Pancreas (tissue), 10 donors: ENCODE results near the gene KLK15. TPM values are rescaled to one million over a fixed set of nuclear protein-coding genes. Genes with fewer than 3 reads are reported as not detected.

ENCODE experiments used
- ATAC-seq, 4 donors: fragments of 200-7000 bp; cut with Tn5 transposase; one replicate each; pipeline versions ENCODE4 v1.8.0 to v1.9.1; 2020; ENCODE audit warnings: mild to moderate bottlenecking in 4 of 4, moderate library complexity in 4 of 4
- DNase-seq, 6 donors: peaks; one replicate each; pipeline ENCODE4 v3.0.0-alpha.2; 2020
- FAIRE-seq: peaks from 2 replicates; lab custom pipeline; 2012; peaks lifted over from hg19 to GRCh38; lab: Jason Lieb, UNC
- H3K27ac ChIP-seq, 4 donors: fragments of 200-600 bp; sonication (generic); 1 replicate in 3 of 4; 2 replicates in 1 of 4; pipeline versions ENCODE4 v1.5.0 to v1.8.0; 2020
- H3K27me3 ChIP-seq, 4 donors: fragments of 200-600 bp; one replicate each; pipeline ENCODE4 v1.8.0; 2021
- H3K36me3 ChIP-seq, 3 donors: fragments of 200-600 bp; sonication (generic) in 1 of 3; one replicate each; pipeline versions ENCODE4 v1.5.0 to v1.8.0; 2020 to 2021
- H3K4me1 ChIP-seq, 3 donors: fragments of 200-600 bp; one replicate each; pipeline ENCODE4 v1.8.0; 2021
- H3K4me3 ChIP-seq, 4 donors: fragments of 200-600 bp; sonication (generic) in 2 of 4; one replicate each; pipeline versions ENCODE4 v1.5.0 to v1.8.0; 2020 to 2021
- H3K9me3 ChIP-seq, 4 donors: fragments of 200-600 bp; one replicate each; pipeline ENCODE4 v1.8.0; 2021
- CTCF ChIP-seq, 4 donors: fragments of 200-600 bp; sonication (generic) in 3 of 4; IDR thresholded peaks; one replicate each; pipeline versions ENCODE4 v1.5.0 to v1.8.0; 2021; ENCODE audit warnings: antibody characterized with exemption in 4 of 4
- WGBS, 2 donors: extraction: QIAGEN DNeasy Blood & Tissue Kit; methylation state at CpG; one replicate each; pipeline ENCODE4 v1.1.7; 2013; 5-methylcytosine and 5-hydroxymethylcytosine counted together
- intact Hi-C, 3 donors: fragments of 100-400 bp; cut with DNase I; formaldehyde crosslinking; loops; one replicate each; pipeline versions ENCODE4 v1.11.1 to v1.14.2; 2022
- polyA plus RNA-seq, 2 donors: library from polyadenylated mRNA; stranded (reverse); fragments of 200-250 nt; gene quantifications; one replicate each; pipeline ENCODE4 v1.2.3, GENCODE V29; 2013
- total RNA-seq, 6 donors: library from RNA; stranded (reverse); fragmentation: NEBNext Ultra II Directional in 4 of 6; extraction: Animal tissue kit (Norgen Biotek cat#: 25700) in 4 of 6; gene quantifications; one replicate each; pipeline versions ENCODE4 v1.2.1 to v1.2.4, GENCODE V29; 2021 to 2023
- donor health status: healthy with polysubstance abuse.
- donor health status: DM: no; HTN: no; CAD: no; lungs with moderate emphysema.
- donor health status: DM: no; HTN: no; CAD: no.
- donor health status: control.
- donor health status: control.
- donor health status: Bipolar disorder and iron deficiency.
- donor health status: DM: yes; HTN: yes; CAD: no.
- donor health status: DM: no; HTN: no; CAD: no.
- donor health status: DM: no; HTN: no; CAD: no.
- donor health status: DM: yes; HTN: yes; CAD: no.

KLK15 gene
- total and polyA plus RNA-seq, 8 donors = 0.07 to 0.27 TPM; not detected in 6

- H3K4me3 ChIP-seq = no peak overlapping the region
- no peak overlapping the region for H3K27ac ChIP-seq
- TF ChIP-seq CTCF (IDR thresholded peaks at IDR 0.05) = no peak
- H3K27me3 ChIP-seq = no peaks in the 10 kb centered on the region
- FAIRE-seq (no peak), ATAC-seq (no peak), DNase-seq (no peak)
- no peaks in the 10 kb centered on the region for H3K9me3 ChIP-seq
- no peaks in the 10 kb centered on the region for H3K36me3 ChIP-seq
- intact Hi-C loops = no loop called here
- no peaks in the 10 kb centered on the region for H3K4me1 ChIP-seq
- 68 to 69% methylated on average over 10 of the region's 10 CpGs for WGBS, 2 donors
Measured at GRCh38 chr19:50837300-50837699, 3.9 kb upstream of the KLK15 start.

- H3K36me3 ChIP-seq = no peaks in the 10 kb centered on the region
- peak overlapping the region in 2 of 4 donors; percentile 32 to 72 for H3K27ac ChIP-seq
- peak in 4 of 6 donors; percentile 32 to 73 (median 42) for DNase-seq
- intact Hi-C loops = no loop called here
- H3K27me3 ChIP-seq = no peaks in the 10 kb centered on the region
- no peak for ATAC-seq
- no peaks in the 10 kb centered on the region for H3K4me1 ChIP-seq
- TF ChIP-seq CTCF (IDR thresholded peaks at IDR 0.05) = no peak
- no peak for FAIRE-seq
- no peak overlapping the region for H3K4me3 ChIP-seq
- no peaks in the 10 kb centered on the region for H3K9me3 ChIP-seq
- WGBS, 2 donors = 67 to 72% methylated on average over 19 of the region's 19 CpGs
Measured at GRCh38 chr19:50836543-50837195, 3.3 kb upstream of the KLK15 start.

GRCh38 chr19:50835785-50836542, 2.6 kb upstream of the KLK15 start:
- DNase-seq (peak; percentile 84 to 97 (median 95)), FAIRE-seq (no peak), ATAC-seq (peak; percentile 96 to 98 (median 98))
- Histone ChIP-seq H3K27me3 (no peaks in the 10 kb centered on the region), H3K36me3 (no peaks in the 10 kb centered on the region), H3K4me1 (no peaks in the 10 kb centered on the region), H3K9me3 (no peaks in the 10 kb centered on the region), H3K4me3 (peak overlapping the region; percentile 29 to 65 (median 56)), H3K27ac (peak overlapping the region in 3 of 4 donors; percentile 32 to 72 (median 37))
- intact Hi-C loops = no loop called here
- TF ChIP-seq CTCF (IDR thresholded peaks at IDR 0.05) = no peak
- 3% methylated on average over 64 to 67 of the region's 67 CpGs for WGBS, 2 donors

GRCh38 chr19:50835103-50835784, 1.9 kb upstream of the KLK15 start:
- Histone ChIP-seq H3K9me3 (no peaks in the 10 kb centered on the region), H3K36me3 (no peaks in the 10 kb centered on the region), H3K4me1 (no peaks in the 10 kb centered on the region), H3K27me3 (no peaks in the 10 kb centered on the region), H3K4me3 (peak overlapping the region; percentile 29 to 65 (median 56)), H3K27ac (peak overlapping the region in 3 of 4 donors; percentile 32 to 72 (median 37))
- FAIRE-seq = no peak
- TF ChIP-seq CTCF (IDR thresholded peaks at IDR 0.05) = no peak
- intact Hi-C loops = no loop called here
- WGBS, 2 donors = 19 to 22% methylated on average over 13 of the region's 13 CpGs
- peak; percentile 46 to 74 (median 62) for ATAC-seq
- DNase-seq = no peak
